Activated CD4-positive, alpha-beta T cell treated with anti-CD3 and anti-CD28 coated beads, Interleukin-10, Interleukin-2, amounts not matched to agents 100 ng/mL and 50 ng/mL, durations not matched to agents 16 hours and 8 hours (primary cell): ENCODE data around the gene NBEAL2.

Experiments
- DNase-seq: peaks from one replicate; pipeline ENCODE4 v3.0.0-alpha.2; 2020

Gene NBEAL2

GRCh38 chr3:47000198-47000815 is 20.8 kb downstream of the NBEAL2 start:
- DNase-seq = no peak

- no peak for DNase-seq
Measured at GRCh38 chr3:47000922-47001730, 21.7 kb downstream of the NBEAL2 start.

- DNase-seq = no peak
Measured at GRCh38 chr3:47001731-47002170, 22.3 kb downstream of the NBEAL2 start.

- no peak for DNase-seq
Measured at GRCh38 chr3:47002171-47003055, 22.9 kb downstream of the NBEAL2 start.

GRCh38 chr3:47003056-47003410 is 23.6 kb downstream of the NBEAL2 start:
- no peak for DNase-seq

- DNase-seq = no peak
Measured at GRCh38 chr3:47003461-47004368, 24.2 kb downstream of the NBEAL2 start.

- no peak for DNase-seq
Measured at GRCh38 chr3:47004369-47005211, 25.1 kb downstream of the NBEAL2 start.

- no peak for DNase-seq
Measured at GRCh38 chr3:47005212-47006144, 26.0 kb downstream of the NBEAL2 start.

GRCh38 chr3:47006145-47006651 is 26.7 kb downstream of the NBEAL2 start:
- DNase-seq = no peak

GRCh38 chr3:47007001-47007400 is 27.5 kb downstream of the NBEAL2 start:
- no peak for DNase-seq

GRCh38 chr3:47007482-47008233 is 28.2 kb downstream of the NBEAL2 start:
- DNase-seq = no peak

GRCh38 chr3:47008234-47008796 is 28.8 kb downstream of the NBEAL2 start:
- DNase-seq = no peak

GRCh38 chr3:47008851-47009224 is 29.4 kb downstream of the NBEAL2 start:
- no peak for DNase-seq

- DNase-seq = peak; percentile 76
Measured at GRCh38 chr3:47009225-47010110, 30.0 kb downstream of the NBEAL2 start.

GRCh38 chr3:47010111-47010712 is 30.7 kb downstream of the NBEAL2 start:
- DNase-seq = no peak

- DNase-seq = no peak
Measured at GRCh38 chr3:47010910-47011309, 31.4 kb downstream of the NBEAL2 start.

GRCh38 chr3:47011371-47011770 is 31.9 kb downstream of the NBEAL2 start:
- DNase-seq = no peak
